Lower lobe of right lung (tissue), 2 donors: ENCODE measurements around the gene TICAM1. TPM values are rescaled to one million over a fixed set of nuclear protein-coding genes. Genes with fewer than 3 reads are reported as not detected.
"Not testable (repeated sequence)": the region's sequence is repeated elsewhere in the genome, so short reads cannot be mapped to it uniquely, and the experiment has no call there.

ENCODE experiments used
- ATAC-seq, 2 donors: fragments of 200-7000 bp; cut with Tn5 transposase; one replicate each; pipeline ENCODE4 v1.9.1; 2020 to 2022; ENCODE audit warnings: mild to moderate bottlenecking in 2 of 2, moderate library complexity in 2 of 2
- DNase-seq: peaks from one replicate; pipeline ENCODE4 v3.0.0-alpha.2; 2020
- H3K27ac ChIP-seq: fragments of 200-600 bp; one replicate; pipeline ENCODE4 v1.8.0; 2022
- H3K27me3 ChIP-seq: fragments of 200-600 bp; one replicate; pipeline ENCODE4 v1.8.0; 2022; ENCODE audit warnings: low read depth
- H3K36me3 ChIP-seq: fragments of 200-600 bp; one replicate; pipeline ENCODE4 v1.8.0; 2022; ENCODE audit warnings: mild to moderate bottlenecking
- H3K4me1 ChIP-seq: fragments of 200-600 bp; one replicate; pipeline ENCODE4 v1.8.0; 2022
- H3K4me3 ChIP-seq: fragments of 200-600 bp; one replicate; pipeline ENCODE4 v1.8.0; 2022; ENCODE audit warnings: mild to moderate bottlenecking
- H3K9me3 ChIP-seq: fragments of 200-600 bp; one replicate; pipeline ENCODE4 v1.8.0; 2022
- CTCF ChIP-seq: fragments of 200-600 bp; IDR thresholded peaks from one replicate; pipeline ENCODE4 v1.8.0; 2022; ENCODE audit warnings: antibody characterized with exemption, mild to moderate bottlenecking
- intact Hi-C: fragments of 100-400 bp; cut with DNase I; formaldehyde crosslinking; loops from one replicate; pipeline ENCODE4 v1.11.0; 2022
- total RNA-seq: library from RNA; stranded (reverse); fragmentation: NEBNext Ultra II Directional; extraction: Animal tissue kit (Norgen Biotek cat#: 25700); gene quantifications from one replicate; pipeline ENCODE4 v1.2.1, GENCODE V29; 2021
- donor health status: DM: no; HTN: yes; CAD: no; lungs with severe emphysema.

Gene TICAM1
- total RNA-seq, 1 donor from 2014 or later, result 14.6 TPM

GRCh38 chr19:4849019-4849418 lies 17.5 kb upstream of the TICAM1 start:
- Histone ChIP-seq H3K4me3 (no peak overlapping the region), H3K4me1 (peaks cover 8% of the 10 kb centered on the region), H3K9me3 (no peaks in the 10 kb centered on the region), H3K27me3 (no peaks in the 10 kb centered on the region), H3K27ac (no peak overlapping the region), H3K36me3 (peaks cover 77% of the 10 kb centered on the region)
- no peak for DNase-seq
- no peak for TF ChIP-seq CTCF
- no peak for ATAC-seq
- intact Hi-C loops, result no loop called here

- Histone ChIP-seq H3K36me3 (peaks cover 81% of the 10 kb centered on the region), H3K27ac (no peak overlapping the region), H3K4me1 (peaks cover 8% of the 10 kb centered on the region), H3K27me3 (no peaks in the 10 kb centered on the region), H3K4me3 (no peak overlapping the region), H3K9me3 (no peaks in the 10 kb centered on the region)
- no peak for TF ChIP-seq CTCF
- intact Hi-C loops, result no loop called here
- DNase-seq (no peak), ATAC-seq (no peak)
Measured at GRCh38 chr19:4847190-4847973, 15.9 kb upstream of the TICAM1 start.

GRCh38 chr19:4845975-4846374 lies 14.5 kb upstream of the TICAM1 start:
- H3K4me3 ChIP-seq, ATAC-seq, DNase-seq, H3K9me3 ChIP-seq, intact Hi-C loops, H3K27me3 ChIP-seq, H3K4me1 ChIP-seq, H3K27ac ChIP-seq: not testable (repeated sequence)
- peaks cover 79% of the 10 kb centered on the region for H3K36me3 ChIP-seq

- TF ChIP-seq CTCF, result no peak
- H3K4me1 ChIP-seq, result peaks cover 8% of the 10 kb centered on the region
- H3K27ac ChIP-seq, result no peak overlapping the region
- H3K36me3 ChIP-seq, result peaks cover 86% of the 10 kb centered on the region
- H3K4me3 ChIP-seq, result no peak overlapping the region
- intact Hi-C loops, result no loop called here
- DNase-seq, result no peak
- no peaks in the 10 kb centered on the region for H3K27me3 ChIP-seq
- ATAC-seq, result peak; percentile 37 to 44
- no peaks in the 10 kb centered on the region for H3K9me3 ChIP-seq
Measured at GRCh38 chr19:4844348-4845179, 13.1 kb upstream of the TICAM1 start.

- TF ChIP-seq CTCF, result no peak
- DNase-seq, result no peak
- Histone ChIP-seq H3K27ac (no peak overlapping the region), H3K4me3 (no peak overlapping the region), H3K4me1 (peaks cover 8% of the 10 kb centered on the region), H3K9me3 (no peaks in the 10 kb centered on the region), H3K27me3 (no peaks in the 10 kb centered on the region), H3K36me3 (peaks cover 88% of the 10 kb centered on the region)
- intact Hi-C loops, result no loop called here
- no peak for ATAC-seq
Measured at GRCh38 chr19:4843647-4843965, 12.1 kb upstream of the TICAM1 start.

GRCh38 chr19:4839192-4839591 lies 7.7 kb upstream of the TICAM1 start:
- H3K4me3 ChIP-seq, result no peak overlapping the region
- peaks cover under 1% of the 10 kb centered on the region for H3K4me1 ChIP-seq
- no peaks in the 10 kb centered on the region for H3K9me3 ChIP-seq
- ATAC-seq (no peak), DNase-seq (no peak)
- H3K36me3 ChIP-seq, result peaks cover 56% of the 10 kb centered on the region
- intact Hi-C loops, result no loop called here
- H3K27me3 ChIP-seq, result no peaks in the 10 kb centered on the region
- TF ChIP-seq CTCF, result no peak
- no peak overlapping the region for H3K27ac ChIP-seq
